ENCODE measurements around the gene BBS7.

Gene BBS7

DNA sequence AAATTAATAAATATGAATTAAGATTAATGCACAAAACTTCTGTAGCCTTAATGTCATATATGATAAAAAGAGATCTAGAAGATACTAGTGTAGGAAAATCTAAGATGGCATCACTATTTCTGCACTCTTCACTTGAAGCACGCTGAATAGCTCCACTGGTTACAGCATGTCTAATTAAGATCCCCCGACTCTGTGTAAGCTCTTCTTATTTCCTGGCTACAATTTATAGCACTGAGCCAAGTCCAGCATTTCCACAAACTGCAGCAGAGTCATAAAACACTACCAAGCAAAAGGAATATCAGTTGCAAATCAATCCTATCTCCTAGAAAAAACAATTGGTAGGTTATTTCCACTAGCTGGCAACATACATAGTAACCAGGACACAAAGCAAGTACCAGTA lies 45.3 kb downstream of the BBS7 start:
- DNase-seq: no peak

DNA sequence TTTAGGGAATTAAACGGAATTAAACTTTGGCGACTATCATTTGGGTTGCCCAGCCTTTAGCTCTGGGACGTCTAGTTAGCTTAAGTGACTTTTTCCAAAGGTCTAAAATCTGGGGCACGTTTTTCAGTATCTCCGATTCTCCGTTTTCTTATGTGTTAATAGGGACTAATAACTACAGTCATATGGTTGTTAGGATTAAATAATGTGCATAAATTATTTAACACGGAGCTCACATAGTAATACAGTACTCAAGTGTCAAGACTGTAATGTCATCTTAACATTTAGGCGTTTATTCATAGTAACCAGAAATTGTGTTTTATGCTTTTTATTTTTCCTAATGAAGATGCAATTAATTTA lies 46.1 kb downstream of the BBS7 start:
- no peak for DNase-seq

DNA sequence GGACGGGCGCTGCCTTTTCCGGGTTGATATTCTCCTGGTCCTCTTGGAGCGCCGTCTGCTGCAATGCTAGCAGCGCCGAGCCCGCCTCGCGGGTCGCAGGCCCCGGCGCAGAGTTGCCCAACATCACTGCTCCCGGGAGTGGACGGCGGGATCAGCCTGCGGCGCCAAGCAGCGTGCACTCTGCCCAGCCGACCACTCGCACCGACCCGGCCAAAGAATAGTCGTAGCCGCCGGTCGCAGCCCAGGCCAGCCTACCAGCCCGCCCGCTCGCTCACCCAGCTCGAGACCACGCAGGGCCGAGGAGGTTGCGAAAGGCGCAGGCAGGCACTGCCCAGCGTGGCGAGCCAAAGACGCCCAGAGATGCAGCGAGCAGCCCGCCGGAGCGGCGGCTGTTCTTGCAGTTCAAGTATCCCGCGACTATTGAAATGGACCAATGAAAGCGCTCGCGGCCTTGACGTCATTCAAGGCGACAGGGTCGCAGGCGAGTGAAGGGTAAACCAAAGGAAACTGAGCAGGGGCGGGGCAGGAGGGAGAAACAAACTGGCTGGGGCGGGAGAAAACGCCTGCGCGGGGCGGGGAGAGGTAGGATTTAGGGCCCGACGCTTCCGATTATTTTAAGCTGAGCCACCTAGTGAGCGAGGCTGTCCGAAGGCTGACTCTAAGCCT lies 46.6 kb downstream of the BBS7 start, which contains the start of gene CCNA2:
CCNA2 (minus strand) TSS at position 379 of the 666 bp plus-strand sequence; CDS start at position 124, 255 bp downstream.
- peak; percentile 95 for DNase-seq

DNA sequence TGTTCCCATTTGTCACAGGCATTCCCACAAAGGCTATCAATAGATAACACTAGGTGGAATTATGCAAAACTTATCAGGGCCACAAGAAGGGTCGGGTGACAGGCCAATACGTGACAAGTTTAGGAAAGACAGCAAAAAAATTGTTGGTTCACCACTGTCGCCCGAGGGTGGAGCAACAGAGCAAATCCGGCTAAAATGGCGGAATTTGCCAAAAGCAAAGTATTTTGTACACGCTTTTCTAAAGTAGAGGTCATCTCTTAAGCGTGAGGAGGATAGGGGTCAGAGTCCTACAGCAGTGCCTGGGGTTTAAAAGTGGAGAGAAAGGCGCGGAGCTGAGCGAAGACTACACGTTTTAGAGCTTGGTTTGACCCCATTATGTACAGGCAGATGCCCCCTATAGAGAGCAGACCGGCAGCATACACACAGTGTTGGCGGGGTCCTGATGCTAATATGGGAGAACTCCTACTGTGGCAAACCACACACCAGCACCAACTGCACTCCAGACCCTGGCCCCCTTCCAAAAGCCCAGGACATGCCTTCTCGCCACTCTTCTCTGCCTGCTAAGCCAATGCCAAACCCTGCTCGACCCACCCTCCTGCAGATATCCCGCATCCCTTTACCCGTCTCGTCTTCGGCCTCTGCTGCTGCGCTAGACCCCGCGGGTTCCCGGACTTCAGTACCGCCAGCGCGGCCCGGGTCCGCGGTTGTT lies 47.3 kb downstream of the BBS7 start:
- DNase-seq: peak; percentile 23

DNA sequence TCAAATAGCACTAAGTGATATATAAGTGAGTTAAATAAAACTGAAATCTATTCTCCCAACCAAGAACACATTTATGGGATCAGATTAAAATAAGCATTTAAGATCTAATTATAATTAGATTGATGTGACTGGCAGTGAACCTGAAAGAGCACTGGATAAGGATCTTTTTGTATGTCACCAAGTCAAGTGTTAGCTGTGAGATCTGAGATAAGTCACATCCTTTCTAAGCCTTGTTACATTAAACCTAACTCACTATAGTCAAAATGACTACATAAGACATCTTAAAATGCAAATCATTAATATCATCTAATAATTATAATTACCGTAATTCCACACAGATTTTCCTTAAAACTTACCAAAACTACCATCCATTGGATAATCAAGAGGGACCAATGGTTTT lies 48.2 kb downstream of the BBS7 start:
- no peak for DNase-seq

DNA sequence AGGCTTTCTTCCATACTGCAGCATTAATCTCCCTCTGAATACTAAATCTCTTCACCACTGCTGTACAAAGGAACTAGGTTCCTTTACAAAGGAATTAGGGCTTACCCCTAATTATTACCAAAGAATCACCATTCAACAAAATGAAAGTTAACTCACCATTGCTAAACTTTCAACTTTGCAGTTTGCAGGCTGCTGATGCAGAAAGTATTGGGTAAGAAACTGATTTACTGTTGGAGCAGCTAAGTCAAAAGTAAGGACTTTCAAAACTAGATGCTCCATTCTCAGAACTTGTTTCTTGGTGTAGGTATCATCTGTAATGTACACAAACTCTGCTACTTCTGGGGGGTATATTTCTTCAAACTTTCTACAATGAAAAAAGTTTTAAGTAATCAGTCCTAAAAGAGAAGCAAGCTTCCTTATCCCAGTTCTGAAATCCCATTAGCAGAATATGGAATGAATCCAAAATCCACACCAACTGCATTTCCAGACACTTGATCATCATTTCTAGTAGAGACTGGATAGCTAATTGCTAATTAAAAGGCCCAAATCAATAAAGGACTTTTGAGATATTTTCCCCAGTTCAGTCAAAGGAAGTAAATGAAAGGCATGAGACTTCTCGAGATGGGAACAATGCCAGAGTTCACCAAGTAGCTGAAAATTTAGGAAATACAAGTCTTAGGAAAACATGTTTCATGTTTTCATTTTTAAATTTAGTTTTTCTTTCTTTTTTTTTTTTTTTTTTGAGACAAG lies 50.9 kb downstream of the BBS7 start:
- no peak for DNase-seq

DNA sequence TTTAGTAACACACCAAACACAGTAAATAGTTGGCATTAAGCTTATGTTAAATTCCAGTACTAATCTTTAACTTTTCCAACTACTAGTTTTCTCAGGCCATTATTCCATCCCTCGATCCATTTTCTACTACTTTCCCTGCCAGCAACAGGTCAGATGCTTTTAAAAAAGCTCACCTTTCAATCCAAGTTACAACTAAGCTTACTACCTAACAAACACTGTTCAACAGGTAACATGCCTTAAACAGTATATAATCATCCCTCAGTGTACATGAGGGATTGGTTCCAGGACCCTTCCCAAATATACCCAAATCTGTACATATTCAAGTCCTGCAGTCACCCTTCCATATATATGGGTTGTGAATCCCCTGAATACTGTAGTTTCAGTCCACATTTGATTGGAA lies 52.1 kb downstream of the BBS7 start:
- DNase-seq: no peak

DNA sequence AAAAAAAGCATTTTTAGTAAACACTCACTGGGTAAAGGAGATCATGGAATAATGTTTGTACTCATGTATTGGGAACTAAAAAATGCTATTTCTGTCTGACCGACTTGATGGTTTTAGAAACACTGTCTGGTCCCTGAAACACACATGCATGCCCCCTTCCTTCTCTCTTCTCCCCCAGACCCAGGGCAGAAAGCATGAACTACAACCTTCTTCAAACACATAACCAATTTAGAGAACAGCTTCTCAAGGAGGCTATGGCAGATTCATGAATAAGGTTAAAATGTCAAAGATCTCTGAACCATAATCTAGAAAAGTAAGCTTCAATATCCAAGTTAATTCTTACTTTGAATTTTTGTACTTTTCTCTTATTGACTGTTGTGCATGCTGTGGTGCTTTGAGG lies 52.6 kb downstream of the BBS7 start:
- DNase-seq: no peak

DNA sequence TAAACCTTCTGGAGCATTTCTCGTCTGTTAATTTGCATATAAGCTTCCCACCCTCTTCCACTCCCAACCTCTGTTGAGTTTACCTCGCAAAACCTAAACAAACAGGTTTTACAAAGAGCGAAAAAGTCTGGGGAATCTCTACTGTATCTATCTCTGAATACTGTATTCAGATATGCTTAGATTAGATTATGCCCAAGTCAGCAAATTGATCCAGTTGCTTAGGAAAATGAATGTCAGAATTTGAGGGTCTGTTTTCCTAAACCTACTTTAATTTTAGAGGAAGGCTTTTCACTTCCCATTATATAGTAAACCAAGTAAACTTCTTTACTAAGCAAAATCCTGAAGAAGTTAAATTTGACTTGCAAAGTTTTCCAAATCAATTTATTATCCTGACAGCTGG lies 53.3 kb downstream of the BBS7 start:
- no peak for DNase-seq

DNA sequence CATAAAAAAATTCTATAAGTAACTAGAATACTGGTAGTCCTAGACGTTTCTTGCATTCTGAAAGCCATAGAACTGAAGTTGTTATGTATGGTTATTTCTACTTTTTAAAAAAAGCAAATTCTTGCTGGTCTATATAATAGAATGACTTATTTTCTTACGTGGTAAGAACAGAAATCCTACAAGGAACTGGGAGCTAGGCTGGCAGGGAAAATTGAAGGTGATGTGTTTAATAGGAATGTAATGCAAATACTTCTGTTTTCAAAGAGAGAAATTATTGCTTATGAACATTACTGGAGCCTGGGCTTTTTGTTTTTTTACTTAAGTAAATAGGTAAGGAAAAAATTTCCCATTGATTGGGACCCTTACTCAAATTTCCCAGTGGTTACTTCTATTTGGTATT lies 55.5 kb downstream of the BBS7 start:
- no peak for DNase-seq

DNA sequence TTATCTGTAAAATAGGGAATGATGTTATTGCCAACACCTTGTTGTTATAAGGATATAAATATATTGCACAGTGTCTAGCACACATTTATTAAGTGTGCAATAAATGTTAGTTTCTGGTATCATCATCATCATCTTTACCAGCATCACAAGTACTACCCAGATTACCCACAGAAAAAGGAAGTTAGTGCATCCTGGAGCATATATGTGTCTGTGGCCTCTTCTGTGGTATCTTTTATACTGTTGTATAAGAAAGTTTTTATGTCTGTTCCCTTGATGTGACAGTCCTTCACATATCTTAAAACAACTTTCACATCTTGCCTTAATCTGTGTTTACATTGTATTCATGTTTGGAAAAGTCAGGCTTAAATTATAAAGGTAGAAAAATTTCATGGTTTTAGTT lies 59.2 kb downstream of the BBS7 start:
- DNase-seq: no peak

DNA sequence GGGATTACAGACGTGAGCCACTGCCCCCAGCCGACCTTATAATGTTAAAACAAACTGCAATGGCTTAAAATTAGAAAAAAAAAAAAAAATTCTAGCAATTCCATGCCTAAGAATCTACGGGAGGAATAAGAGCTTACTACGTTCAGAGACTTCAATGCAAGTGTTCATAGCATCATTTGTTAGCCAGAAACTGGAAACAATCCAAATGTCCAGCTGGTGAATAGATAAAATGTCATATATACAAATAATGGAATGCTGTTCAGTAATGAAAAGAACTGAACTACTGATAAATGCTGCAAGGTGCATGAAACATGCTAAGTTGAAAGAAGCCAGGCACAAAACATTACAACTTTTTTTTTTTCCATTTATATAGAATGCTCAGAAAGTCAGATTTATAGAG lies 63.9 kb downstream of the BBS7 start:
- DNase-seq: no peak

DNA sequence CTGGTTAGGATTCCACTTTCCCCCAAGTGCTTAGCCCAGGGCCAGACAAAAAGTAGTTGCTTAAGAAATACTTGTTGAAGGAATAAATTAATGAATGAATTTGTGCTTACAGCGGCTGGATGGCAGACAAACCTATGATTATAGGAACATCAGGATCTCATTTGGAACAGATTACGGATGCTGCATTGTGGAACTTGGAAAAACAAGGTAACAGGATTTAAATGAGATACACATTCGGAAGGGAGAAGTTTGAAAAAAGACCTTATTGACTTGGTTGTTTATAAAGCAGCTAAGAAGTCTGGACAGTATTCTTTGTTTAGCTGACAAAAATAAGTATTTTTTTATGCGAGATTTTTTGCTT lies 68.6 kb downstream of the BBS7 start:
- no peak for DNase-seq

DNA sequence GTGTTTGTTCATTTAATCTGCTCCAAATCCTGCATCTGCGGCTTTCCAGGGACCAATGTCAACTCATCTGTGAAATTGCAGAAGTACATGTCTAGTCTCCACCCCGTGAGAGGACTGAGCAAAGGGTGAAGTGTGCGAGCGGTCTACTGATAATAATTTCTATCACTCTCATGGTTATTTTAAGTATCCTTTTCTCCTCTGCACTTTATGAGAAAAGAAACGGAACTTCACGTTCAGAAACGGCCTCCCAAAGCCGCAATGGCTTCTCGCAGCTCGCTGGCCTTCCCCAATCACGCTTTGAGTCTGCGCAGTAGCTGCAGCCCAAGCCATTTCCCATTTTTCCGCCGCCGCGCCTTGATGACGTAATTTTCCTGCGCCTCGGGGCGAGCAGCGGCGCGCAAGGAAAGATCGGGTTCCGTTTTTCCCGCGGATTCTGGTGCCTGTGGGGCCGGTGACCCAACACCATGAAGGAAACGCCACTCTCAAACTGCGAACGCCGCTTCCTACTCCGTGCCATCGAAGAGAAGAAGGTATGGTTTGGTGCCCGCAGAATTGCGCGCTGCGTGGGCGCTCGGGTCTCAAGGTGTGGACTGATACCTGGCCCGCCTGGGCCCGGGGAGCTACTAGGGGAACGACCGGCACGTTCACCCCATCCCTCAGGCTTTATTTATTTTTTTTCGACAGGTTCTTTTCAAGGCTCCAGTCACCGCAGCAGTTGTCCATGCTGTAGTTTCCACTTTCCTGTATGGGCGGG lies 69.1 kb downstream of the BBS7 start, which contains the start of gene EXOSC9:
EXOSC9 (plus strand) TSS at position 363 of the 754 bp plus-strand sequence; CDS start at position 465, 102 bp downstream.
- DNase-seq: peak; percentile 95

DNA sequence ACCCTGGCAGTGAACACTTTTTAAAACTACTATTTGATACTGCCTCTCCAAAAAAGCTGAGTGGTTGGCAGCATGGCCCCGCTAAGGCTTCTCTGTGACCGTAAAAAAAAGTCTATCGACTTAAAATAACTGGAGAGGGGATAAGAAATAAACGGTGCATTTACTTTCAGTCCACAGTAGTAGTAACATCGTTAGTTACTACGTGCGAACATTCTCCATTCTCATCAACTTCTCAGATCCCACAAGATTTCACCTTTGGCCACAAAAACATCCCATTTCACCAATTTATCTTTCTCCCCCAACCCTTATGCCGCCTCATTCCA lies 69.7 kb downstream of the BBS7 start:
- no peak for DNase-seq

DNA sequence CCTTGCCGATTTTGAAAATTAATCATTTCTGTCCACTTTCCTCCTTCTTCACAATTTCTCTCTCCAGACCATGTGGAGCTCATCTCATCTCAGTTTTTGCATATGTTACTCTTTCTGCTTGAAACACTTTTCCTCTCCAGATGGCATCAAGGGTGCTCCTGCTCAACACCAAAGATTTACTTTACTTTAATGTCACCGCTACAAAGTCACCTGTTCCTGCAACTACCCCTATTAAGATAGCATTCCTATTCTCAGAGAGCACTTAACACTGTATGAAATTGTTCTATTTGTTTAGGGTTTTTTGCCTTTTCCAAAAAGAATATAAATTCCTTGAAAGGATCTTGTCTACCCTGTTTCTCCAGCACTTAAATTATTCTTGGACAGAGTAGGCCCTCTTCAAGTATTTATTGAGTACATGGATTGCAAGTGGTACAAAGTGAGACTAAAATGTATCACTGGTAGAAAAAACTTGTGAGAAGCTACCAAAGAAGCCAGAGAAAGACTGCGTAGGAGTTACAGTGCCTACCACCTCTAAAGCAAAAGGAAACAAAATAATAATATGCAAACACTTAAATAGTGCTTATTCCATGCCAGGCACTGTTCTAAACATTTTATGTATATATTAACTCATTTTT lies 70.3 kb downstream of the BBS7 start:
- no peak for DNase-seq

DNA sequence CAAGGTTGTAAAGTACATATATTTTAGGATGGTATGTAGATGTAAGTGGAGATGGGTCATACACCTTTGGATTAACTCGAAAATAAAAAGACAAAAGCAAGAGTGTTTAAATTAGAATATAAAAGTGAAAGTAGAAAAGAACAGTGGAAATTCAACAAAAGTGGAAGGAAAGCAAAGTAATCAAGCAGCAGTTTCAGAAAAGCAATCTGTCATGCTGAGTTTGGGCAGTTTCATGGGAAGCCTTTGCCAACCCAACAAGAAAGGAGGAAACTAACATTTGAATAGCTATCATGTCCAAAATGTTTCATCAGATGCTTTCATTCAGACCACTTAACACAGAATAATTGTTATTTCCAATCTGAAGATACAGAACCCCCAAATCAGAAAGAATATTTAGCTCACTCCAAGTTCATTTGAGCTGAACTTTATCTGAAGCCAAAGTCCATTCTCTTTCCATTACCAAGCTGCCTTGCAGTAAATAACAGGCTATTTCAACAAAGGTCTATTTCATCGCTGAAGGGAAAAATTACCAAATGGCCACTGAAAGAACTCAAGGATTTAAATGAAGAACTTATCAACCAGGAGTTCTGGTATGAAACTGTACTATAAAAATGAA lies 71.0 kb downstream of the BBS7 start:
- DNase-seq: no peak

DNA sequence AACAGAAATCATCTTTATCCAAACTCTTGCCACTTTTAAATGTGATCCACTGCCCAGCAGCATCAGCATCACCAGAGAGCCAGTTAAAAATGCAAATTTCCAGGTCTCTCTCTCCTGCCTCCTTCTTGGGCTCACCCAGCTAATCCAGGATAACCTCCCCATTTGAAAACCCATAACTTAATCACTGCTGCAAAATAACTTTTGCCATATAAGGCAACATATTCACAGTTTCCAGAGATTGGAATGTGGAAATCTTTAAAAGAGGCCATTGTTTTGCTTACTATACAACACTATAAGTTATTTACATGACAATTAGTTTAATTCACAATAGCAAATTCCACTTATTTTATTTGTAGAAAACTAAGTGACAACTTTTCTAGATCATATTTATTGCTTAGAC lies 74.0 kb downstream of the BBS7 start:
- DNase-seq: no peak

DNA sequence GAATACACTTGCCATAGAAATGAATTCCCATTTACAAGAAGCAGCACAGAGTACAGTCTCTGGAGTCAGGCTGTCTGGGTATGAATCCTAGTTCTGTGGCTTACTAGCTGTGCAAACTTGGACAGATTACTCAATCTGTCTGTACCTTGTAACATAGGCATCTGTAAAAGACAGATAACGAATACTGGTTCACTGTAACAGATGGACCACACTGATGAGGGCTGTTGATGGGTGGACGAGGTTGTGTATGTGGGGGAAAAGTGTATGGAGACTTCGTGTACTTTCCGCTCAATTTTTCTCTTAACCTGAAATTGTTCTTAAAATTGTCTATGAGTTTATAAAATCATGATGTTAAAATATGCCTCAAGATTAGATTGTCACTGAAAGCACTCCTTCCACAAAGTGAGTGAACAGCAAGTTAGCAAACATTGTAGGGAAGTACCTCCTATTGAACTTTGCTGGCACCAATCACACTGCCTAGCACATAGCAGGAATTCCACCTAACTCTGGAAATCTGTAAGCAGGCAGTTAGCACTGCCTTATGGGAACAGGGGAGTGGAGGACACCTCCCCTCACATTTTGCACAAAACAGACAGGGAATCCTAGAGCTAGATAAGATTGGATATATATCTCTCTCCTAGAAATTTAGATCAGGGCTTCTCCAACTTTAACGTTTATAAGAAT lies 75.6 kb downstream of the BBS7 start:
- DNase-seq: no peak

DNA sequence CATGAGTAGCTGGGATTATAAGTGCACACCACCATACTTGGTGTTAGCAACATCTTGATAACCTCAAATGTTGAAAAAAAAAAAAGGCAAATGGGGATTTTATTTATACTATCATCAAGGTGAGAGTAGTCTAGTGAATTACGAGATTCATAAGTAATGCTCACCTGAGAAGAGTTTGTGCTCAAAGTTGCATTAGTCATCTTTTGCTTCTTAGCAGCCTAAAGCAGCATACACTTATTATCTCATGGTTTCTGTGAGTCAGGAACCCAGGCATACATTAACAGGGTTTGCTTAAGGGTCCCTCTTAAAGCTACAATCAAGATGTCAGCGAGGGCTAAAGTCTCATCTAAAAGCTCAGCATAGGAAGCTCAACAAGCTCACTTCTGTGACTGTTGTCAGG lies 77.3 kb downstream of the BBS7 start:
- no peak for DNase-seq

DNA sequence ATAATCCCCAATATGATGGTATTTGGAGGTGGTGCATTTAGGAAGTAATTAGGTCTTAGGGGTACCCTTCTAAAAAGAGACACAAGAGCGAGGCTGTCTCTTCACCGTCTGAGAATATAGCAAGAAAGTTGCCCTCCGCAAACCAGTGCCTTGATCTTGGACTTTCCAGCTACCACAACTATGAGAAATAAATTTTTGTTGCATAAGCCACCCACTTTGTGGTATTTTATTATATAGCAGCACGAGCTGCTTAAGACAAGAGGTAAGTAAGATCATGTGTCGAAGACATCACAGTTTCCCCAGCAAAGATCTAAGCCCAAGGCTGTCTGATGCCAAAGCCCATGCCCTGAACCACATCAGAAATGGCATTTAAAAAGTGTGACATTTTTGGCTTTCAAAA lies 78.8 kb downstream of the BBS7 start:
- no peak for DNase-seq

DNA sequence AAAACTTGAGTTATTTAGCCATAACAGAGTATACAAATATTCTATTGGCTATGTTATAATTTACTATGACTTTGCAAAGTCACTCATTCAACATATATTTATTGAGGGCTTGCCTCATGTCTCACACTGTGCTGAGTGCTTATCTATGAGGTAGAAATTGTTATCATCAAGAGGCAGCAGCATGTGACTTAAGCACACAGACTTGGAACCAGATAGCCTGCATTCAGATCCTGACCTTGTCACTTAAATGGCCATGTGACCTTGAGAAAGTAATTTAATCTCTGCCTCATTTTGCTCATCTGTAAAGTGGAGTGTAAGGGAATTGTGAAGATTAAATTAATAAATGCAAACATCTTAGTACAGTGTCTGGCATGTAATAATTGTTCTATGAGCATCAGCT lies 79.3 kb downstream of the BBS7 start:
- no peak for DNase-seq
